NCI-H2171 (cell line): ENCODE results near the gene CLECL1.

Source experiments
- DNase-seq: peaks from one replicate; lab custom pipeline; 2025; lab: John Stamatoyannopoulos, UW

CLECL1 gene

DNA sequence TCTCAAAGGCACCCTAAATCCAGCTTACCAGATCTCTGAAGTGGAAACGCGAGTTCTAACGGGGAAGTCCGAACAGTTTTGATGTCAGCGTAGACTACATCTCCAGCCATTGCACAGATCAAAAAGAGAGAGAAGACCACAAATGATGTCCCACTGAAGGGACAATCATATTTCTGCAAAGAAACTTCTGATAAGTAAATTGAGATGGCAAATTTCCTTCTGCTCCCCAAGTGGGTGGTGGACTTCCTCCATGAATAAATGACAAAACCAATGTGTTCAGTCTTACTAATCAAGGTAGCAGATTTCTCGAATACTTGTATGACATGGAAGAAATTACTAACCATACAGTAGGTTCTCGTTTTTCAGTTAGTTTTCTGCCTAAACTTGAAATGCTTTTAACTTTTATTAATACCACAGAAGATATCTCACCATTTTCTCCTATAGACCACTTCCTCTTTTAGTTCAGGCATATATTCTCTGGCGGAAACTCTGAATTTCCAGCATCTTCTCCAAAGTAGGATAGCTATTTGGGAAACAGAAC, at the start of gene CLECL1:
TSS of gene CLECL1 (minus strand) at position 177 of the 541 bp plus-strand sequence.
- DNase-seq = no peak

DNA sequence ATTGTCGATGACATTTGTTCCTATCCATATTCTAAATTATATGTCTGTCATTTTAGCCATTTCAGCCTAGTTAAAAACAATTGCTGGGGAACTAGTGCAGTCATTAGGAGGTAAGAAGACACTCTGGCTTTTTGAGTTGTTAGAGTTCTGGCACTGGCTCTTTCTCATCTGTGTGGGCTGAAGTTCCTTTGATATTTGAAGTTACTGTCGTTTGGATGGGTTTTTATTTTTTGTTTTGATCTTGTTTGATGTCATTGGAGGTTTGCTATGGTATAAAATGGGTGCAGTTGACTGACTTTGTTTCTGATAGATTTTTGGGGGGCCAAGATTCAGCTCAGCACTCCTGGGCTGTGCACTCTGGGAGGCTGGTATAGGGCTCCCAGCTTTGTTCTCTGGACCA, 48.5 kb upstream of the CLECL1 start:
- DNase-seq = no peak

DNA sequence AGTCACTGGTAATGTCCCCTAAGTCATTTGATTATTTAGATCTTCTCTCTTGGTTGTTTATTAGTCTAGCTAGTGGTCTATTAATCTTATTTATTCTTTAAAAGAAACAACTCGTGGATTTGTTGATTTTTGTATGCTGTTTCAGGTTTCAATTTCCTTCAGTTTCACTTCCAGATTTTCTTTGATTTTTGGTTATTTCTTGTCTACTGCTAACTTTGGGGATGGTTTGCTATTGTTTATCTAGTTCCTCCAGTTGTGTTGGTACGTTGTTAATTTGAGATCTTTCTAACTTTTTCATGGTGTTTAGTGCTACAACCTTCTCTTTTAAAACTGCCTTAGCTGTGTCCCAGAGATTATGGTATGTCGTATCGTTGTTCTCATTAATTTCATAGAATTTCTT, 46.3 kb upstream of the CLECL1 start:
- no peak for DNase-seq

DNA sequence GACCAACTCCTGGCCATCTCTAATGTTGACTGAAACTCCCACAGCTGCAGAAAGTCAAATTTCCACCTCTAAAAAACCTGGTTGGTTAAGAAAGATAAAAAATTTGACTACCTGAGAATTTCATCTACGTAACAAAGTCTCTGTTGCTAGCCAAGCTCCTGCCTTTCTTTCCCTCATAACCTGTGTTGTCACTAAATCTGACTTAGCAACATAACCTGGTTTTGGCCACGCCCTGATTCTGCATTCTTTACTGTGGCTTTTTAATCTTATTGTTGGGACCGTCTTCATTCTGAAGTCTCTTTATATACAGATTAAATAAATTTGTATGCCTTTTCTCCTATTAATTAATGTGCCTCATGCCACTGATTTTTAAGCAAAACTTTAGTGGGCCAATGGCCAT, 43.9 kb upstream of the CLECL1 start:
- no peak for DNase-seq

DNA sequence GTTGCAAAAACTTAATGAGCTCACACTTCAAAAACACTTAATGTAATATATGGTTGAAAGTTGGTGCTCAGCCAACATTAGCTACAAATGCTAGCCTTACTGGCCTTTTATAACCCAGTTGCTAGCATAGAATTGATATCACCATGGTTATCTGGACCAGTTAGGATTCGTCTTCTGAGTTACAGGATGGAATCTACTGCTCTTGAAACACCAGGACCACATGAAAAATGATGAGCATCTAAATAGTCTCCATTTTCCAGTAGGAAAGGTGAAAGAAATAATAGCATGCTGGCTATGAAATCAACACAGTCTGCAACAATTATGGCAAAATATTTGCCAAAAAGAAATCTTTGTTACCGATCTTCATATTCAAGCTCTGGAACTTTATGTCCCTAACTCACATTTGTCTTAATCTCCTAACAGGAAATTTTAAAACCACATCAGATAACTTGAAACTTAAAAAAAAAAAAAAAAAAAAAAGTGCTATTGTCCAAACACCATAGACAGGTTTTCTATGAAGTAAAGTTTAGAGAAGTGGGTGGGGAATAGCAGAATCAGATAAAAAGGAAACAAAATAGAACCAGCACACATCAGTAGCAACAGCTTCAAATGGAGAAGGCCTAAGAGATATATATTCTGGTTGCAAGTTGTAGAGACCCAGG, 40.5 kb upstream of the CLECL1 start:
- no peak for DNase-seq

DNA sequence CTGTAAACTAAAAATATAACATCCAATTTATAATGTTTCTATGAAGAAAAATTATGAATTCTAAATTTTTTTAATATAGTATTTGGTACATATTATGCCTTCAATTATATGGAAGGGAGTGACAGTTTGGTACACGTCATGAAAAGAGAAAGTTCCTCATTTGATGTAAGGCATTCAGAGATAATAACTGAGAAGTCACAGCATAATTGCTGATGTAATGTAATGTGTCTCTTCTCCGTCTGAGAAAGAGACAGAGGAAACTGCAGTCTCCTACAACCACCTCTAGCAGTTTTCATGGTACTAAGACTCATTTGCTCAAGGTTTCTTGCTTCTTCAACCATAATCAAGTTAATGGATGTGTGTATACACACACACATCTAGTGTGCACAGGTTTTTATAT, 30.1 kb upstream of the CLECL1 start:
- no peak for DNase-seq

DNA sequence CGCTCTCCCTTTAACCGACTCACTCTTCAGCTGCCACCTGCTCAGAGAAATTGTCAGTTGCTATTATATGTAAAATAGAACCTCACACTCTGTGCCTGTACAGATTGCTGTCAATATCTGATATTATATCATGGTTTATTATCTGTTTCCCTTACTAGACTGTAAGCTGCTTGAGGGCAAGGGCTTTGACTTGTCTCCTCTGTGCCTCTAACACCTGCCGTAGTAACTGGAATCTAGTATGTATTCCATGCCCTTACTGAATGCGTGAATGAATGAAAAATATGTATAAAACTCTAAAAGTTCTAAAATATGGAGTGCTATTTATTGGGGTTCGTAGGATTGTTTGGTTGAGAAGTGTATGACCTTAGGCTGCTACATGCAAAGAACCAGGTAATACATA, 29.5 kb upstream of the CLECL1 start:
- no peak for DNase-seq

DNA sequence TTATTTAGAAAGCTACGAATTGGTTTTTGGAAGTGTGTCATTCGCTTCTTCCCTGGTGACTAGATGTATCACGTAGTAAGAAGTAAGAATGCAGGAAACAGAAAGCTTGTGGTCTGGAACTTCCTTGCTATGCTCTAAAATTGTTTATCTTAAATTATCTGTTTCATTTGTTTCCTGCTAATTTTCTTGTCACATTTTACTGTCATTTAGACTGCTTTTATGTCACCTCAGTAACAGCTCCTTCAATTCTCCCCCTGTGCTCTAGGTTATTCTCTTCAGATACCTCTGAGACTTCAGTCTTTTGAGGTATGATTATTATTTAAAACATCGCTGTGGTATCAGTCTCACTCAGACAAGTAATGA, 28.5 kb upstream of the CLECL1 start:
- DNase-seq = no peak

DNA sequence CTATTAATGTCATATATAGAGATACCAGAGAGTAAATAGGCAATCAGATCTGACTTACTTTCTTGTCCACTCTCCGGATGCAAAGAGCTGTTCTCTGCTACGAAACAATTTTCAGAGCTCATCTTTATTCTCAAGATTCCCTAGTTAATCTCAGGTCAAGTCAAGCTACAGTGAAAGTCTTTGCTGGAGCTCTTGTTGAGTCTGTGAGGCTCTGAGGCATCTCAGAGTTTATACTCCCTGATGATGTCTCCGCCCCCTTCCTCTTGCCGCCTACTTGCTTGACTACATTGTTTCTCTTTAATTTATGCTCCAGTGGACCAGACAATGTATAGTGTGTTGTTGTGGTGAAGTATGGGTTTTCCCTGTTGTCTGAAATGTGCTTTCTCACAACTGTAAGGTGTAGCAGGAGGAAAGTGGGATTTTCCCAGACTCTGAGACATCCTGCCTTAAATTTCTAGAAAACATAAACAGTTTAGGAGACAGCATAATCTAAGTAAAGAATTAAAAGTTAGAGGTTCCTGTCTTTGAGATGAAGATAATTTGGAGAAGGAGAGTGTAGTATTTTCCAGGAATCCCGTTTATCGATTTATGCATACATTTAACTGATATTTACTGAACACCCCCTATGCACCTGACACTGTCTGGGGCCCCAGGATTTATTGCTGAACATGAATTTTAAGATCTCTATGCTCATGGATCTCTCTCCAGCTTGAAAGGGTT, 28.0 kb upstream of the CLECL1 start, which contains the start of gene CD69:
TSS of gene CD69 (minus strand) at position 203 of the 720 bp plus-strand sequence. CDS start at position 122, 81 bp downstream.
- no peak for DNase-seq

DNA sequence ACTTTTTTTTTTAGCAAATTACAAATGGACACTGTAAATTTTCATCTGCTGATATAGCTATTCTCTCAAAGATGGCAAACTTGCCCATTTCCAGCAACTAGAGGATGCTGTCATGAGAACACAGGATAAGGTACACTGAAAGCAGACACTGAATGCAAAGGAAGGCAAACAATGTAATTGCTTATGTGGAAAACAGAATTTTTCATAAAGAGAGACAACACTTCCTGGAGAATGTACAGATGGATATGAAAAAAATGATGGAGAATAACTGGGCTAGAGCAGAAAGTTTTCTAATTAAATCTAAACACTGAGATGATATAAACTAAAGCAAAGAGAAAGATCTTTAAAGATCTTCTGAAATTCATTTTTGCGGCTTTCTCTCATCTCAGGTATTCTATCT, 27.2 kb upstream of the CLECL1 start:
- no peak for DNase-seq

DNA sequence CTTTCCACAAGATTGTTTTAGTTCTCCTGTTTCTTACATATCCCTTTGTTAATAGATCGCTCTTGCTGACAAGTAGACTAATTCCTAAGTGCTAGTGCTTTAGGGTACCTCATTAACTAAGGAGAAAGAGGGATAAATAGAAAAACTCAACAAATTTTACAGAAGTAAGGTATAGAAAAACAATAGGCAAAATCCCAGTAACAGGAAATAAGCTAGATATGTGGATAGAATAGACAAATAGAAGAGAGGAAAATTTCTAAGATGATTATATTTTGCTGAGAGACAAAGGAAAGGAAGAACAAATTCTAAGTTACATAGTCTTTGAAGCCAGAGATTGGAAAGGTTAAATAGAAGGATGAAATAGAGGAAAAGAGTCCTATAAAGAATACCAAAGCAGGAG, 26.8 kb upstream of the CLECL1 start:
- no peak for DNase-seq

DNA sequence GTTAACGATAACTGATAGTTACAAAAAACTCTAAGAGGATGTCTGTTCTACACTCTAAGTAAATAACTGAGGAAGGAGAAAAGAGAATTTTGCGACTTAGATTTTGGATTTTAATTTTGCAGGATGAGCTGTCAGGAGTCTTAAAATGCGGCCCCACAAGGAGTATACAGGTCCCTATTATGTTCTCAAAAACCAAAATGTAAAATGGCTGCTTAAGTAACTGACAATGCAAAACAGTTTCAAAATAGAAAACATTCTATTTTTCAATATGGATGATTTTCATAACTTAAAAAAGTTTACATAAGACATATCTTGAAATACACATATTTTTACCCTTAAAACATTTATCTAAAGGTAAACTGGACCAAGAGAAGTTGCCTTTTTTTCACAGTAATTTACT, 25.2 kb upstream of the CLECL1 start:
- no peak for DNase-seq

DNA sequence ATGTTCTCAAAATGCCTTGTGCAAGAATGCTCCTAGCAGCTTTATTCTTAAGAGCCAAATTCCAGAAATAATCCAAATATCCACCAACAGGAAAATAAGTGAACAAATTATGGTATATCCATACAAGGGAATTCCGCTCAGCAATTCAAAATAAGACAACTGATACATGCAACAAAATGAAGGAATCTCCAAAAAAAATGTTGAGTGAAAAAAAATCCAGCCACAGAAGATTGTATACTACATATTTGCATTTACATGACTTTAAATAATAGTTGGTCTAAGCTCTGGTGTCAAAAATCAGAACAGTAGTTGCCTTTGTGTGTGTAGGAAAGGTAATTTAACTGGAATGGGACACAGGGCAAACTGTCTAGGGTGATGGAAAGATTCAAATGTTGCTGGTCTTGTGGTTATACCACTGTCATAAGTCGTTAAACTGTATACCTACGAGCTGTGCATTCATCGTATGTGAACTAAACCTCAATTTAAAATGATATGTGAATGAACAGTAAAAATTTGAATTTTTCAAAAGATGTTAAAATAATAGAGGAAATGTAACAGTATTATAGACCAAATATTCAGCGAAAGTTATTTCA, 24.6 kb upstream of the CLECL1 start:
- DNase-seq = no peak

DNA sequence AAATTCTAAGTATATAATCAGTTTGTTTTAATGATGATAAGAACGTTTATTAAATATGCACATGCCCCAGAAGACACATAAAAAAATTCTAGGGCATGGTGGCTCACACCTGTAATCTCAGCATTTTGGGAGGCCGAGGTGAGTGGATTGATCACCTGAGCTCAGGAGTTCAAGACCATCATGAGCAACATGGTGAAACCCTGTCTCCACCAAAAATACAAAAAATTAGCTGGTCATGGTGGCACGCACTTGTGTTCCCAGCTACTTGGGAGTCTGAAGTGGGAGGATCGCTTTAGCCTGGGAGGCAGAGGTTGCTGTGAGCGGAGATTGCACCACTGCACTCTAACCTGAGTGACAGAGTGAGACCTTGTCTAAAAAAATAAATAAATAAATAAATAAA, 23.8 kb upstream of the CLECL1 start:
- no peak for DNase-seq

DNA sequence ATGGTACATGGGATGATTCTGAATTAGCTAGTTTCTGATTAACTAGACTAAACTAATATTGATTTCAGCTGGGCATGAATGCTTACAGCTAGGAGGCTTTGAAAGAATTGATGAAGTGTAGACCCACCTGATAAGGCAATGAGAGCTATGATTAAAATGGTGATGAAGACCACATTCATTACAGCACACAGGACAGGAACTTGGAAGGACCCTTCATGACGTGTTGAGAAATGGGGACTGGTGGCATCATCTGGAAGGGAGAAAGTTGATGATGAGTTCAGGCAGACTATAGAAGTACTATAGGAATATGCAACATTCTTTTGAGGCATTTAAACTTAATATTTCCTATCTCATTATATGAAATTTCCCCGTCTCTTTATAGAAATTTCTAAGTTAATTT, 23.3 kb upstream of the CLECL1 start:
- DNase-seq = no peak

DNA sequence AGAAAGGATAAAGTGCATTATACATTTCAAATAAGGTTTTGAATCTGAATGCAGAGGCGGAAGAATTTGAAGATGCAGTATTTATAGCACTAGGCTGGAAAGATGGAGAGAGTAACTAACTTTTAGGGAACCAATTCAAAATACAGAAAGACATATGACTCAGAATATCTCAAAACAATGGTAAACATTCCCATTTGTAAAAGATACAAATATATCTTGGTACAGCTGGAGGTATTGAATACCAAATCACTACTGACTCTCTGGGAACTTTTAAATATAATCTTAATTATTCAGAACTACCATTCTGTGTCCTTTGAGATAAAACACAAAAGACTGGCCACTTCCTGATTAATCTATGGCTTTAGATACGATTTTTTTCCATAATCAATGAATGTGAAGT, 22.7 kb upstream of the CLECL1 start:
- no peak for DNase-seq

DNA sequence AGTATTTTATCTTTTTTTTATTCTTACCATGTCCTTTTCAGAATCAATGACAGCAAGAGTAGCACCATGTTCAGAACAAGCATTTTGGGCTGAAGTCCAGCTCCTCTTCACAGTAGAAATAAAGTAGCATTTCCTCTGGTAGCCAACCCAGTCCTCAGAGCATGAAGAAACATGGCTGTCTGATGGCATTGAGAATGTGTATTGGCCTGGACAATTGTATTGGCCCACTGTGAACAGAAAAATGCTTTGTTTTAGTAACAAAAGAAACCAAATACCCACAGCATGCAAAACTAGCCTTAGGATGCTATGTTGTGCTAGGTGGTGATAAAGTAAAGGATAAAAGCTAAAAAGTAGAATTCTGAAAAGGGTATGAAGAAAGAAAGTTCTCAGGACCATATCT, 22.1 kb upstream of the CLECL1 start:
- no peak for DNase-seq

DNA sequence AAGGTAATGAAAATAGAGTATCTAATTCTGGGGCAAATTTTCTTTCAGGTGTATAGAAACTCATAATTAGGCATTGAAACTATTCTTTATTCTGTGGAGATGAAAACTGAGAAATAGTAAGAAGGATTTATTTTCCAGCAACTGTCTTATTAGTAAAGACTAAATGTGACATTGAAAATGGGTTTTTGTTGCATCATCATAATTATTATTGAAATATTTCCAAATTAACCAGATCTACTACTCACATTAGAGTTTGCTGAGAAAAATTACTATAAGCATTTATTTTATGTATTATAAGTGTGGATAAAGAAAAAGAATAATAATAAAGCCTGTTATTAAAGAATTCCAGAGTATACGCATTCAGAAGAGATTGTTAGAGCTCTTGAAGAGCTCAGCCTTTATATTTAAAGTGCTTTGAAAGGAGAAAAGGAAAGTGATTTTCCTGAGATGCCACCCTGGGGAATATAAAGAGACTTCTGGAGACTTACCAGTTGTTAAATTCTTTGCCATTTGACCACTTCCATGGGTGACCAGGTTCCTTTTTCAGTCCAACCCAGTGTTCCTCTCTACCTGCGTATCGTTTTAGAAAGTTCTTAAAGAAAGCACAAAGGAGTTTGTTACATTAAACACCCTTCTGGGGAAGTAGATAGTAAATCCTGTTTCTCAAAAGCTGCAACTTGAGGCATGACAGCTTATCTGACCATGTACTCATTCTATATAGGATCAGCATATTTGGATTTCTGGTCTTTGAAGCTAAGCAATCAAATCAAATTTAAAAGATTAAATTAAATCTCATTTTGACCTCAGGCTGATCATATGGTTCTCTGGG, 21.4 kb upstream of the CLECL1 start:
- no peak for DNase-seq

DNA sequence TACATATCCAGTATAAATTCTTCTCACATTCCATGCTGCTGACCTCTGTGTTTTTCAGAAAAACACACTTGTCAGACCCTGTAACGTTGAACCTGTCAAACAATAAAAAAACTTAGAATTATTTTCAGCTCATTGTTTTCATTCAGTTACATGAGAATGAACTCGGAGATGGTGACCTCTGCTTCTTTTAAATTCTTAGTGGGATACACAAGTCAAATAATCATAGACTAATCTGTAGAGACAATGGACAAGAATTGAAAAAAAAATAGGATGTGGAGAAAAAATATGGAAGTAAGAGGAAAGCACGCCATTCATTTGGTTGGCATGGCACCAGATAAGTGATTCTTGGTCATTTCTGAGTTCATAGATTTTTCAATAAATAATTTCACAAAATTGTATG, 20.6 kb upstream of the CLECL1 start:
- DNase-seq = no peak

DNA sequence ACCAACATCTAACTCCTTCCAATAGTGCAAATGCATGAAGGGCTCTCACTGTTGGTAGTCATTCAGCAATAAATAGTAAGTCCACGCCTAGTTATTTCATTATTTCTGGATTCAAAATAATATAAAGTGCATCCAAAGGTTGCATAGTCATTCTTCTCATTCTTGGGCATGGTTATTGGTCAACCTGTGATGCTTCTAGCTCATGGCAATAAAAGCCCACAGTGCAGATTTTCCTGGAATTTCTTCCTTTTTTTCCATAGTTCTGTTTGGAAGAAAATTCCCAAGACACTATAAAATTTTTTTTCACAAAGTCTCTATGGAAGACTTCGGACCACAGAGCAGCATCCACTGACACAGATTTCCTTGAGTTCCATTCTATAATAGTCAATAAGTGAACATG, 20.2 kb upstream of the CLECL1 start:
- no peak for DNase-seq

DNA sequence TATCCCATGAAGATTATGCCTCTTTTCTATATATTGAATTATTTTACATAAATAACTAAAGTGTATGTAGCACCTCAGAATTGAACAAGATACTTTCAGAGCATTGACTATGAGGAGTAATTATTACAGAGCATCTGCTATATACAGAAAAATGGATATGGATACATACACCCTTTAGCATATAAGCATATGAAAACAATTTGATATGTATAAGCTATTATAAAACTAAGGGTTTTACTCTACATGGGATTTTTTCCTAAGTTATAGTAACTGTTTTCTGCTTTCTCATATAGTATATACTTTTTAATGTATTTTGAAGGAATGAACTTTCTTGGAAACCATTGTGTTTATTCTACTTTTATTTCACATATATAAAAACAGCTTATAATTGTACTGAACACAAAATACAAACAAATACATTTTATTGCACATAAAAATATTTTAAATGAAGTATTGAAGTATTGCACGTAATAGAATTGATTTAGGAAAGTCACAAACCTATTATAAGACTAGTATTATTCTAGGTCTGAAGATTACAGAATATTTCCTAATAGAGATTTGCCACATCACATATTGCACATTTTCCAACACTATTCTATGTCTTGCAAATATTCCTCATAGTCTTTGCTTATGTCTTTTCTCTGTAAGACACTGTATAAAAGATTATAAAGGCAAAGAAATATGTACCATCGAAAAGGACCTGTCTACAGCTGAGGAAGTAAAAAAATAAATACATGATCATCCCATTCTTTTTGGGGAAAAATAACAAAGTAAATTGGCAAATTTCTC, 19.4 kb upstream of the CLECL1 start:
- DNase-seq = no peak
